Measurements from ENCODE around the gene UBE2L3.

GRCh38 chr22:21628386-21629254, 61.1 kb downstream of the UBE2L3 start:
- TF ChIP-seq POLR2A (IDR thresholded peaks at IDR 0.05; ENCODE audit: low read length) (no peak), GATA1 (IDR thresholded peaks at IDR 0.05; ENCODE audit: low read depth, low read length) (no peak)
